Upper lobe of left lung (tissue), 6 donors: ENCODE data around the gene UNC5C. TPM values are rescaled to one million over a fixed set of nuclear protein-coding genes. Genes with fewer than 3 reads are reported as not detected.

Experiments used
- ATAC-seq, 2 donors: fragments of 200-7000 bp; cut with Tn5 transposase; one replicate each; pipeline ENCODE4 v1.9.1; 2022; ENCODE audit warnings: mild to moderate bottlenecking in 2 of 2, moderate library complexity in 2 of 2; ENCODE audit not compliant: low FRiP score in 2 of 2
- DNase-seq, 2 donors: peaks; one replicate each; pipeline ENCODE4 v3.0.0-alpha.2; 2019 to 2020
- H3K27ac ChIP-seq, 4 donors: fragments of 200-600 bp; sonication (generic); one replicate each; pipeline ENCODE4 v1.5.1; 2016 to 2019
- H3K27me3 ChIP-seq, 4 donors: fragments of 200-600 bp; sonication (generic); one replicate each; pipeline ENCODE4 v1.5.1; 2017 to 2019
- H3K36me3 ChIP-seq, 4 donors: fragments of 200-600 bp; sonication (generic); one replicate each; pipeline ENCODE4 v1.5.1; 2016 to 2019
- H3K4me1 ChIP-seq, 4 donors: fragments of 200-600 bp; sonication (generic); one replicate each; pipeline ENCODE4 v1.5.1; 2018 to 2019
- H3K4me3 ChIP-seq, 4 donors: fragments of 200-600 bp; sonication (generic); one replicate each; pipeline ENCODE4 v1.5.1; 2017 to 2019; ENCODE audit warnings: mild to moderate bottlenecking in 2 of 4, moderate library complexity in 1 of 4
- H3K9me3 ChIP-seq, 4 donors: fragments of 200-600 bp; sonication (generic); one replicate each; pipeline ENCODE4 v1.5.1; 2018 to 2019
- EP300 ChIP-seq, 4 donors: sonication (generic); formaldehyde crosslinking; IDR thresholded peaks; one replicate each; pipeline ENCODE4 v1.5.1; 2017; ENCODE audit warnings: antibody characterized with exemption in 4 of 4, control low read depth in 2 of 4
- POLR2A ChIP-seq, 4 donors: fragments of 450-650 bp; IDR thresholded peaks; one replicate each; pipeline ENCODE4 v1.5.1; 2016 to 2017; ENCODE audit warnings: antibody characterized with exemption in 4 of 4, mild to moderate bottlenecking in 2 of 4
- POLR2AphosphoS5 ChIP-seq, 2 donors: sonication (generic); formaldehyde crosslinking; IDR thresholded peaks; one replicate each; pipeline ENCODE4 v1.5.1; 2017; ENCODE audit warnings: antibody characterized with exemption in 2 of 2
- WGBS, 2 donors: methylation state at CpG; one replicate each; pipeline ENCODE4 v1.1.5; 2017 to 2018; 5-methylcytosine and 5-hydroxymethylcytosine counted together
- total RNA-seq, 6 donors: library from RNA; depleted of rRNA in 4 of 6; stranded (reverse); fragments of >200 nt in 4 of 6; gene quantifications; one replicate each; pipeline versions ENCODE4 v1.1.0 to v1.2.1, GENCODE V29; 2016 to 2021
- TF ChIP-seq, protein P1 (sequence below), 6 experiments: fragments of 450-650 bp in 4 of 6; fragments of 200-600 bp in 2 of 6; sonication (generic) in 2 of 6; IDR thresholded peaks; one replicate each; pipeline ENCODE4 v1.5.1; 2016 to 2019; ENCODE audit warnings: antibody characterized with exemption in 6 of 6
- donor health status: DM: no; HTN: no; CAD: no; lungs with moderate emphysema.
- donor health status: DM: no; HTN: yes; CAD: no; lungs with severe emphysema.

The UNC5C gene
- total RNA-seq, 6 donors from 2014 or later: 1.8 to 14.7 (median 3.2) TPM

DNA sequence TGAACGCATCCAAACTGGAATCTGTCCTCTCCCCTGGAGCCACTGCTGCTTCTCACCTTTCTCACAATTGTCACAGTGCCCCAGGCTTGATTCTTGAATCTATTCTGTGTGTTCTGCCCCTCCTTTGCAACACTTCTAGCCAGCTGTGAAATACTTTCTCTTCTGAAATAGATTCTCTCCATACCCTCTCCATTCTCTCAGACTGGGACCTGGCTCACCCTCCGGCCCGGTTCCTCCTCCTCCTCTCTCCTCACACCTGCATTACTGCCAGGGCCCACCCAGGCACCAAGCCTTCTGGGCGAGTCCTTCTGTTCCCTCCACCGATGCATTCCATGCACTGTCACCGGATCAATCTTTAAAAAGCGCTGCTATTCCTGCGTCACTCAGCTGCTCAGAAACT is 336.1 kb downstream of the UNC5C start:
- Histone ChIP-seq H3K27me3 (no peaks in the 10 kb centered on the region), H3K4me3 (no peak overlapping the region), H3K9me3 (no peaks in the 10 kb centered on the region), H3K4me1 (no peaks in the 10 kb centered on the region), H3K27ac (no peak overlapping the region), H3K36me3 (no peaks in the 10 kb centered on the region)
- TF ChIP-seq POLR2A (IDR thresholded peaks at IDR 0.05): no peak
- TF ChIP-seq, protein P1, sequence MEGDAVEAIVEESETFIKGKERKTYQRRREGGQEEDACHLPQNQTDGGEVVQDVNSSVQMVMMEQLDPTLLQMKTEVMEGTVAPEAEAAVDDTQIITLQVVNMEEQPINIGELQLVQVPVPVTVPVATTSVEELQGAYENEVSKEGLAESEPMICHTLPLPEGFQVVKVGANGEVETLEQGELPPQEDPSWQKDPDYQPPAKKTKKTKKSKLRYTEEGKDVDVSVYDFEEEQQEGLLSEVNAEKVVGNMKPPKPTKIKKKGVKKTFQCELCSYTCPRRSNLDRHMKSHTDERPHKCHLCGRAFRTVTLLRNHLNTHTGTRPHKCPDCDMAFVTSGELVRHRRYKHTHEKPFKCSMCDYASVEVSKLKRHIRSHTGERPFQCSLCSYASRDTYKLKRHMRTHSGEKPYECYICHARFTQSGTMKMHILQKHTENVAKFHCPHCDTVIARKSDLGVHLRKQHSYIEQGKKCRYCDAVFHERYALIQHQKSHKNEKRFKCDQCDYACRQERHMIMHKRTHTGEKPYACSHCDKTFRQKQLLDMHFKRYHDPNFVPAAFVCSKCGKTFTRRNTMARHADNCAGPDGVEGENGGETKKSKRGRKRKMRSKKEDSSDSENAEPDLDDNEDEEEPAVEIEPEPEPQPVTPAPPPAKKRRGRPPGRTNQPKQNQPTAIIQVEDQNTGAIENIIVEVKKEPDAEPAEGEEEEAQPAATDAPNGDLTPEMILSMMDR (IDR thresholded peaks at IDR 0.05): no peak
- no peak for TF ChIP-seq EP300 (IDR thresholded peaks at IDR 0.05)
- no peak for TF ChIP-seq POLR2AphosphoS5 (IDR thresholded peaks at IDR 0.05)
- no peak for DNase-seq
- 83 to 85% methylated on average over 8 of the region's 8 CpGs for WGBS, 2 donors
- ATAC-seq: no peak

DNA sequence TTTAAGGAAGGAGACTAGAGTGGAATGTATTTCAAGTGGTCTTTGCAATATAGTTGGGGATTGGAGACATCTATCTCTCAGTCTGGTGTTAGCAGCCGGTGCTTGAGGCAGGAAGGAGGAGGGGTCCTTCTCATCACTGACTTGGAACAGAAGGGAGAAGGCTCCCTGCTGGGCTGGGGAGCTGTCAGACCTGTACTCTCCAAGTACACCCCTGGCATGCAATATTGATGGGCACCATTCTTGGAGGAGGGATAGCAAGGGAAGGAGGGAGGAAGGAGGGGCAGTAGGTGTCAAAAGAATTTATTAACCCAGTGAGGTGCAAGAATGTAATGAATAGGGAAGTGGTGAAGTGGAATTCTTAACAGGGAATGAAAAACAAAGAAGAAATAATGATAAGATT is 338.8 kb downstream of the UNC5C start:
- no peaks in the 10 kb centered on the region for H3K36me3 ChIP-seq
- TF ChIP-seq POLR2A (IDR thresholded peaks at IDR 0.05) (no peak), POLR2AphosphoS5 (IDR thresholded peaks at IDR 0.05) (no peak), EP300 (IDR thresholded peaks at IDR 0.05) (no peak)
- TF ChIP-seq, protein P1 (IDR thresholded peaks at IDR 0.05): no peak
- H3K4me3 ChIP-seq: no peak overlapping the region
- no peak for DNase-seq
- no peaks in the 10 kb centered on the region for H3K9me3 ChIP-seq
- H3K27ac ChIP-seq: no peak overlapping the region
- ATAC-seq: peak in 1 of 2 donors; percentile 49
- 63 to 67% methylated on average over 1 of the region's 1 CpG for WGBS, 2 donors
- H3K27me3 ChIP-seq: no peaks in the 10 kb centered on the region
- H3K4me1 ChIP-seq: no peaks in the 10 kb centered on the region

DNA sequence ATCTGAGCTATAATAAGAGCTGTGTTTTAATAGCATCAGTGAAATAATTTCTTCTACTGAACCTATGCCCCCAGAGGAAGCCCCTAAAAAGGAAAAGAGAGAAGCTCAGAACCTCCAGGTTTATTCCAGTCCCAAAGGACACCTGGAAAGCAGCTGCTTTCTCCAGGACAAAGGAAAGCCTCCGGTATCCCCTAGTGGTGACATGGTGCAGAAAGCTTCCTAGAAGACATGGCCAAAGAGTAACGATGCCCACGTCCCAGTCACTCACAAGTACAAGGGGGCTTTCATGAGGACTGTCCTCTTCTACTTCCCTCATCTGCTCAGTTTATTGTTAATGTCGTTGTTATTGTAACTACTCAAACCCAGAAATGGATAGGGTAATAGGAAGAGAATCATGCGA is 343.9 kb downstream of the UNC5C start:
- Histone ChIP-seq H3K4me3 (no peak overlapping the region), H3K4me1 (no peaks in the 10 kb centered on the region), H3K27me3 (no peaks in the 10 kb centered on the region), H3K9me3 (no peaks in the 10 kb centered on the region), H3K27ac (no peak overlapping the region), H3K36me3 (no peaks in the 10 kb centered on the region)
- 45 to 72% methylated on average over 5 of the region's 5 CpGs for WGBS, 2 donors
- no peak for ATAC-seq
- DNase-seq: no peak
- TF ChIP-seq POLR2AphosphoS5 (IDR thresholded peaks at IDR 0.05): no peak
- TF ChIP-seq, protein P1 (IDR thresholded peaks at IDR 0.05): no peak
- no peak for TF ChIP-seq POLR2A (IDR thresholded peaks at IDR 0.05)
- no peak for TF ChIP-seq EP300 (IDR thresholded peaks at IDR 0.05)

DNA sequence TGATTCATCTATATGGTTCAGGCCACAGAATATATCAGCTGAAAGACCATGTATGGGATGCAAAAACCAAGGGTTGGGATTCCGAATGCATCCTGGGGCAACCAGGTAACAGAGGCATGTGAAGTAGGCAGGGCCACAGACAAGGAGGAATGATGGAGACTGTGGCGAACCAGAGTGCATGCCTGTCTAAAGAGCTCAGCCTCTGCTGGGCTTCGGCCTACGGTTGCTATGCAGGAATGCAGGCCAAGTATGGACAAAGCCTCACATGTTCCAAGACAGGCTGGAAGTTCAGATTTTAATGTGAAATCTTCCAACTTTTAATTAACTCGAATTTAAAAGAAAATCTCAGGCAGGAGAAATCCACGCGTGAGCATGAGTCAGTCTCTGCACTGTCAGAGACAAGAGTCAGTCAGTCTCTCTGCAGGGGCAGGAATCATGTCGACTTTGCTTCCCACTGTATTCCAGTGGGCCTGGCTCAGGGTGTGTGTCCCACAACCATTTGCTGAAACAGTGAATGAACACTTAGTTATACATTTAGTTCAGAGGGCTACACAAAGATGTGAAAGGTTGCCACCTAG is 344.4 kb downstream of the UNC5C start:
- ATAC-seq: peak in 1 of 2 donors; percentile 32
- no peak overlapping the region for H3K4me3 ChIP-seq
- WGBS, 2 donors: 79 to 81% methylated on average over 8 of the region's 8 CpGs

More for the DNA sequence above, 344.4 kb downstream of the UNC5C start:
- DNase-seq: no peak
- Histone ChIP-seq H3K9me3 (no peaks in the 10 kb centered on the region), H3K4me1 (no peaks in the 10 kb centered on the region), H3K27me3 (no peaks in the 10 kb centered on the region), H3K36me3 (no peaks in the 10 kb centered on the region), H3K27ac (no peak overlapping the region)
- TF ChIP-seq EP300 (IDR thresholded peaks at IDR 0.05) (no peak), POLR2AphosphoS5 (IDR thresholded peaks at IDR 0.05) (no peak), POLR2A (IDR thresholded peaks at IDR 0.05) (no peak)
- TF ChIP-seq, protein P1 (IDR thresholded peaks at IDR 0.05): no peak
